Glomerular visceral epithelial cell (primary cell): ENCODE measurements around the gene PCARE.
"Not testable (repeated sequence)": the region's sequence is repeated elsewhere in the genome, so short reads cannot be mapped to it uniquely, and the experiment has no call there.

Source experiments
- DNase-seq: peaks from one replicate; pipeline ENCODE4 v3.0.0-alpha.2; 2016; ENCODE audit errors: extremely low spot score

Gene PCARE

DNA sequence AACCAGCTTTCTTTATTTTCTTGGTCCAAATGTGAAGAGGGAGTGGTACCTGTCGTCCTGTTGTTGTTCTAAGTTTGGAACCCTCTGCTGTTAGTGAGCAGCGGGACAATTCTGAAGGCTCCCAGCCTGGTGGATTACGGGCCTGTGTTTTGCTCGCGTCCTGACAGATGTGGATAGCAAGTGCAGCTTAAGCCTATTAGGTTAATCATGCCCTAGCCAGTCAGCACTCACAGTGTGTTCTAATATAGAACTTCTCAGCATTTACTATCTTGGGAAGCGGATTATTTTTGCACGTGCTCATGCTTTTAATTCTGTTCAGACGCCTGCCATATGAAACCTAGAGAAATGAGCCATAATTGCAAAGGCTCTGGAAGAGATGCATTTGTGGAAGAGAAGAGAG is at the start of gene PCARE:
Gene PCARE (minus strand): TSS at position 113 of the 400 bp plus-strand sequence. CDS start 262 bp downstream, outside the sequence.
- DNase-seq: no peak

- peak; percentile 55 for DNase-seq
Measured at GRCh38 chr2:29123617-29124349, 49.5 kb upstream of the PCARE start.

- no peak for DNase-seq
Measured at GRCh38 chr2:29120846-29121245, 46.5 kb upstream of the PCARE start.

DNA sequence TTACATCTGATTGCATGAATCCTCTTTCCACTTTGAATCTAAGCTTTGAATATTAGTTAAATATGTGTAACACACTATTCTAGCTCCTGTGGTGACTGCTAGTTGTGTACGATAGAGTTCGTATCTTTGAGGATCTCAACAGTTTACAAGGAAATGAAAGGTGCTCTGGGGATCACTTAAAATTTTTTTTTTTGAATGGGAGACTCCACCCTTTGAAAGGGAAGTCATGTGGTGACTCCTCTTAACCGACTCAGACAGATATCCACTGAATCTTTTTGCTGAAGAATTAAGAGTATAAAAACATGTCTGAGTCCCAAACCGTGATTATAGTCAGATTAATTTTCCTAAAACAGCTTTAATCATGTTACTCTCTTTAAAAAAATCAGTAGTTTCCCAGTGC is 44.9 kb upstream of the PCARE start:
- no peak for DNase-seq

GRCh38 chr2:29117636-29118303 is 43.4 kb upstream of the PCARE start:
- DNase-seq: peak; percentile 60

GRCh38 chr2:29115797-29116781 is 41.8 kb upstream of the PCARE start:
- peak; percentile 46 for DNase-seq

- peak; percentile 36 for DNase-seq
Measured at GRCh38 chr2:29114946-29115609, 40.8 kb upstream of the PCARE start, which contains the start of gene CLIP4. Gene CLIP4, plus strand, starts transcription at chr2:29115415. Its CDS starts 5,974 bp downstream, at chr2:29121389.

DNA sequence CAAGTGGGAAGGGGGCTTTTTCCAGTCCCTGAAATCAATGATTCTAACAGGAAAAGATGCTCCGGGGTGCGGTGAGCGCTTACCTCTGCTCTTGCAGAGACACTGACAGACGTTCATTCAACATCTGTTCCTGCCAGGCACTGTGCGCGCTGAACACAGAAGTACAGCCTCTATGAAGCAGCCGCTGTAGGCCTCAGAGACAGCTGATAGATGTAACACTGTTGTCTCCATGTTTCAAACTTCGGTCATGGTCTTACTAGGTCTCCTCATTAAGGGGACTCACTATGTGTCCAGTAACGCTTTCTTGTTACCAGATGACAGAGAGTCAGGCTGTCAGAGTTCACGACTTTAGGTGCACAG is 40.2 kb upstream of the PCARE start:
- no peak for DNase-seq

GRCh38 chr2:29113891-29114321 is 39.6 kb upstream of the PCARE start:
- DNase-seq: peak; percentile 84

- DNase-seq: no peak
Measured at GRCh38 chr2:29113027-29113686, 38.8 kb upstream of the PCARE start.

- no peak for DNase-seq
Measured at GRCh38 chr2:29112379-29112778, 38.1 kb upstream of the PCARE start.

GRCh38 chr2:29110916-29111535 is 36.7 kb upstream of the PCARE start:
- DNase-seq: peak; percentile 17

- no peak for DNase-seq
Measured at GRCh38 chr2:29109246-29109645, 34.9 kb upstream of the PCARE start.

- DNase-seq: peak; percentile 79
Measured at GRCh38 chr2:29108225-29108624, 33.9 kb upstream of the PCARE start.

GRCh38 chr2:29107547-29107946 is 33.2 kb upstream of the PCARE start:
- DNase-seq: not testable (repeated sequence)

GRCh38 chr2:29106980-29107388 is 32.7 kb upstream of the PCARE start:
- no peak for DNase-seq

DNA sequence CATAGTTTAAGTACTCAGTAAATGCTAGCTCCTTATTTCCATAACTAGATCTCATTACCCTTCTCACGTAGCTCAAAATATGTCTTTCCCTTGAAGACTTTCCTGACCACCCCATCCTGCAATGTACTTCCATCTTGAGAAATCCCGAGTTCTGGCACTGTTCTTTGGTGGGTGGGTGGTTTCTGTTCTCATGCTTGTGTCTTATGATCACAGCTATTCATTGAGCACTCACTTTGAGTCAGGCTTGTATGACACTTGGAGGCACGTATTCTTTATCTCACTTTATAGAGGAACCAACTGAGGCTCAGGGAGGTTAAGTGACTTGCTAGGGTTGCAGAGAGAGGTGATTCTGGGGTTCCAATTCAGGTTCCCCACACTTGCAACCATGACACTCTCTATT is 31.9 kb upstream of the PCARE start:
- no peak for DNase-seq

GRCh38 chr2:29105375-29105774 is 31.1 kb upstream of the PCARE start:
- DNase-seq: no peak

DNA sequence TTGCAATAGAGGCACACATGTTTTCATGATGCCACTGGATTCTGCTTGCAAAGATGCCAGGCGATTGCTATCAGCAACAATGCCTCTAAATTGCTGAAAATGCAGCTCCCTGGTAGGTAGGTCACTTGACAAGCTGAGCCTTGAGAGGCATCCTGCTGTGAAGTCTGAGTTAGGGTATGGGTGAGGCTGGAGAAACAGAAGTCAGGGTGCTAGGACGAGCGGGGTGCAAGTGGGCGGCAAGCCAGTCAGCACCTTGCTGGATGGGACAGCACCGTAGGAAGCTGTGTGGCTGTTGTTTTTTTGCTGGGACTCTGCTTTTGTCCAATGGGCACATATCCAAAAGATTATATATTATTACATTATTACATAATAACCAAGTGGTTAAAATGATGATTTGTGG is 30.4 kb upstream of the PCARE start:
- DNase-seq: no peak

- no peak for DNase-seq
Measured at GRCh38 chr2:29100564-29100963, 26.2 kb upstream of the PCARE start.
